Activated naive CD8-positive, alpha-beta T cell treated with anti-CD3 and anti-CD28 coated beads for 36 hours (primary cell): ENCODE results near the gene ST8SIA5. TPM values are rescaled to one million over a fixed set of nuclear protein-coding genes. Genes with fewer than 3 reads are reported as not detected.
"Not testable (repeated sequence)": the region's sequence is repeated elsewhere in the genome, so short reads cannot be mapped to it uniquely, and the experiment has no call there.

Experiments used
- DNase-seq: peaks from one replicate; pipeline ENCODE4 v3.0.0; 2021
- H3K27ac Mint-ChIP-seq: one replicate; pipeline ENCODE4 v1.8.0; 2022; ENCODE audit warnings: mild to moderate bottlenecking, moderate library complexity, mixed read lengths
- H3K27me3 Mint-ChIP-seq: one replicate; pipeline ENCODE4 v1.8.0; 2022; ENCODE audit warnings: mild to moderate bottlenecking, mixed read lengths
- H3K36me3 Mint-ChIP-seq: one replicate; pipeline ENCODE4 v1.8.0; 2021; ENCODE audit warnings: mild to moderate bottlenecking, mixed read lengths
- H3K4me1 Mint-ChIP-seq: one replicate; pipeline ENCODE4 v1.8.0; 2021; ENCODE audit warnings: mixed read lengths
- H3K4me3 Mint-ChIP-seq: one replicate; pipeline ENCODE4 v1.8.0; 2022; ENCODE audit warnings: mild to moderate bottlenecking, moderate library complexity, mixed read lengths
- H3K9me3 Mint-ChIP-seq: one replicate; pipeline ENCODE4 v1.8.0; 2022; ENCODE audit warnings: mixed read lengths
- total RNA-seq, 2 experiments: library from RNA; stranded (reverse); gene quantifications; one replicate each; pipeline ENCODE4 v1.2.3, GENCODE V29; 2021

Gene ST8SIA5, protein sequence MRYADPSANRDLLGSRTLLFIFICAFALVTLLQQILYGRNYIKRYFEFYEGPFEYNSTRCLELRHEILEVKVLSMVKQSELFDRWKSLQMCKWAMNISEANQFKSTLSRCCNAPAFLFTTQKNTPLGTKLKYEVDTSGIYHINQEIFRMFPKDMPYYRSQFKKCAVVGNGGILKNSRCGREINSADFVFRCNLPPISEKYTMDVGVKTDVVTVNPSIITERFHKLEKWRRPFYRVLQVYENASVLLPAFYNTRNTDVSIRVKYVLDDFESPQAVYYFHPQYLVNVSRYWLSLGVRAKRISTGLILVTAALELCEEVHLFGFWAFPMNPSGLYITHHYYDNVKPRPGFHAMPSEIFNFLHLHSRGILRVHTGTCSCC
- total RNA-seq, result not detected

GRCh38 chr18:46756559-46757201 lies at the start of gene ST8SIA5:
Gene ST8SIA5 (minus strand): TSS chr18:46757053. CDS start chr18:46756508, 545 bp downstream.
- Mint-ChIP-seq H3K27me3 (peaks cover 74% of the 10 kb centered on the region), H3K27ac (no peak within 1 kb of the TSS), H3K36me3 (no peaks in the 10 kb centered on the region), H3K9me3 (no peaks in the 10 kb centered on the region), H3K4me3 (peak within 1 kb of the TSS; percentile 68), H3K4me1 (peaks cover 20% of the 10 kb centered on the region)
- DNase-seq, result peak; percentile 22

DNA sequence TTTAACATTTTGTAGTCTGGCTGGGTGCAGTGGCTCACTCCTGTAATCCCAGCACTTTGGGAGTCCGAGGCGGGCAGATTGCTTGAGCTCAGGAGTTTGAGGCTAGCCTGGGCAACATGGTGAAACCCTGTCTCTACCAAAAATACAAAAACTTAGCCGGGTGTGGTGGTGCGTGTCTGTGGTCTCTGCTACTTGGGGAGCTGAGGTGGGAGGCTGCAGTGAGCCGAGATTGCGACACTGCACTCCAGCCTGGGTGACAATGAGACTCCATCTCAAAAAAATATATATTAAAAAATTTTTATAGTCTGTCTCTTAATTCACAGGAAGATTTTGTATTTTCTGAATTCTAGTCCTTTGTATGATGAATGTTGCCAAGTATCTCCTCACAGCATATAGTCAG lies 39.1 kb upstream of the ST8SIA5 start:
- not testable (repeated sequence) for H3K36me3 Mint-ChIP-seq, H3K4me3 Mint-ChIP-seq, DNase-seq, H3K27me3 Mint-ChIP-seq, H3K27ac Mint-ChIP-seq, H3K9me3 Mint-ChIP-seq, H3K4me1 Mint-ChIP-seq

GRCh38 chr18:46794607-46795006 lies 37.8 kb upstream of the ST8SIA5 start:
- Mint-ChIP-seq H3K27ac (no peak overlapping the region), H3K27me3 (no peaks in the 10 kb centered on the region), H3K36me3 (peaks cover 7% of the 10 kb centered on the region), H3K4me1 (no peaks in the 10 kb centered on the region), H3K9me3 (peaks cover 5% of the 10 kb centered on the region), H3K4me3 (no peak overlapping the region)
- no peak for DNase-seq

DNA sequence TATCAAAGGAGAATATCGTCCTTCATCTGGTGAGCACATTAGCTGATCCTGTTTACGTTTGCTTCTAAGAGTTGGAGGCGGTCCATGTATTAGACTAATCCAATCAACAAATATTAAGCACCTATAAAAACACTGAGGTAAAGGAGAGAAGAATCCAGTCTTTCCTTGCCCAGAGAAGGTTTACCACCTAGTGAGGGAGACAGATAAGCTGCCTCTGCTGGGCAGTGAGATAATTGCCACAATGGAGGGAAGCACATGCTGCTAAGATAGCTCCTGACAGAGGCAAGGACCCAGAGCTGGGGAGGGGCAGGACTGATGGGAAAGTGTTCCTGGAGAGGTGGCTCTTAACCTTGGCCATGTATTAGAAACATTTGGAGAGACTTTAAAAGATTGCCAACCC lies 36.7 kb upstream of the ST8SIA5 start:
- Mint-ChIP-seq H3K27me3 (no peaks in the 10 kb centered on the region), H3K4me3 (no peak overlapping the region), H3K36me3 (peaks cover 5% of the 10 kb centered on the region), H3K27ac (no peak overlapping the region), H3K9me3 (peaks cover 5% of the 10 kb centered on the region), H3K4me1 (no peaks in the 10 kb centered on the region)
- DNase-seq, result no peak

DNA sequence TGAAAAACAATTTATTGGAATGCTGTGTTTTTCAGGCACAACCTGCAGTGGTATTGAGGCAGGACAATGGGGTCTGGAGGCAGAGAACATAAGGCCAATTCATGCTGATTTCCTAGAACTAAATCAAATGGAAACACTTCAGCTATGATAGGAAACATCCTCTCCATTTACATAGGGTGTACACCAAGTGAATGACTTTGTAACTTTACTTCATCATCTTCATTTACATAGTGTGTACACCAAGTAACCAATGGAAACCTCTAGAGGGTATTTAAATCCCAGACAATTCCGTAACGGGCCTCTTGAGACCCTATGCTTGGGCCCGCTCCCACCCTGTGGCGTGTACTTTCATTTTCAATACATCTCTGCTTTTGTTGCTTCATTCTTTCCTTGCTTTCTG lies 32.2 kb upstream of the ST8SIA5 start:
- Mint-ChIP-seq H3K36me3 (no peaks in the 10 kb centered on the region), H3K27ac (no peak overlapping the region), H3K4me3 (no peak overlapping the region), H3K9me3 (peaks cover 6% of the 10 kb centered on the region), H3K4me1 (no peaks in the 10 kb centered on the region), H3K27me3 (no peaks in the 10 kb centered on the region)
- no peak for DNase-seq

GRCh38 chr18:46787674-46788073 lies 30.8 kb upstream of the ST8SIA5 start:
- no peak overlapping the region for H3K4me3 Mint-ChIP-seq

DNA sequence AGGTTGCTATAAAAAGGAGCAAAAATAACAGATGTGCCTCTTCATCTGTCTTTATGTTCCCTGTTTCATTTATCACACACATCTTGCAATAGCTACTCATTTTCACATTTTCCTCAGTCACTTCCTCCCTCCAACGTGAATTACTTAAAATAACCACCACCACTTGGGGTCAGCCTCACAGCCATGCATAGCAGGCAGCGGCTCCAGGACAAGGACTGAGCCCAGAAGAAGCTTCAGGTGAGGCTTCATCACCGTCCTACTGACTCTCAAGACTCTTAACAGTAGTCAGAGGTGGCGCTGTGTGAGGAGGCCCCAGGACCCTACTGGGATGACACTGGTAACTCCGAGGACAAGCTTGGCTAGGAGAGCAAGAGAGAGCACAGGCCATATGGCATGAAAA lies 15.5 kb upstream of the ST8SIA5 start:
- Mint-ChIP-seq H3K4me1 (peaks cover 5% of the 10 kb centered on the region), H3K36me3 (no peaks in the 10 kb centered on the region), H3K27ac (no peak overlapping the region), H3K9me3 (no peaks in the 10 kb centered on the region), H3K4me3 (no peak overlapping the region), H3K27me3 (peaks cover 4% of the 10 kb centered on the region)
- DNase-seq, result no peak

More at GRCh38 chr18:46787674-46788073, 30.8 kb upstream of the ST8SIA5 start:
- H3K27ac Mint-ChIP-seq, result no peak overlapping the region
- H3K27me3 Mint-ChIP-seq, result no peaks in the 10 kb centered on the region
- H3K4me1 Mint-ChIP-seq, result no peaks in the 10 kb centered on the region
- no peaks in the 10 kb centered on the region for H3K36me3 Mint-ChIP-seq
- H3K9me3 Mint-ChIP-seq, result peaks cover 6% of the 10 kb centered on the region
- no peak for DNase-seq

DNA sequence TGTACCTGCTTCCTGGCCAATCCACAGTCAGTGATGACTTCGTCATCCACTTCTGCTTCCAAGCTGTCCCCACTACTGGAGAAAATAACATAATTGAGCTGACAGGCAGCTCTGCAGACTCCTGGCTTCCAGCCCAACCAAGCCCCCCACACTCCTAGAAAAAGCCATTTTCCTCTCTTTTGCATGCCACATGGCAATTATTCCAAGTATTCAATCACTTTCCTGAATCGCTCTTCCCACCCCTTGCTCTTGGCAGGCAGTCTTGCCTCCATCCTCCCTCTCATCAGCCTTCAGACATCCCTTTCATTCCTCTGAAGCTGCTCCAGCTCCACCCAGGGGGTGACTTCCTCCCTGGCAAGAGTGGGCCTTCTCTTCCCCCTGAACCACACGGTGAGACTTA lies 14.3 kb upstream of the ST8SIA5 start:
- no peak for DNase-seq
- H3K36me3 Mint-ChIP-seq, result no peaks in the 10 kb centered on the region
- peaks cover 9% of the 10 kb centered on the region for H3K27me3 Mint-ChIP-seq
- no peaks in the 10 kb centered on the region for H3K9me3 Mint-ChIP-seq
- peaks cover 5% of the 10 kb centered on the region for H3K4me1 Mint-ChIP-seq
- H3K27ac Mint-ChIP-seq, result no peak overlapping the region
- H3K4me3 Mint-ChIP-seq, result no peak overlapping the region

DNA sequence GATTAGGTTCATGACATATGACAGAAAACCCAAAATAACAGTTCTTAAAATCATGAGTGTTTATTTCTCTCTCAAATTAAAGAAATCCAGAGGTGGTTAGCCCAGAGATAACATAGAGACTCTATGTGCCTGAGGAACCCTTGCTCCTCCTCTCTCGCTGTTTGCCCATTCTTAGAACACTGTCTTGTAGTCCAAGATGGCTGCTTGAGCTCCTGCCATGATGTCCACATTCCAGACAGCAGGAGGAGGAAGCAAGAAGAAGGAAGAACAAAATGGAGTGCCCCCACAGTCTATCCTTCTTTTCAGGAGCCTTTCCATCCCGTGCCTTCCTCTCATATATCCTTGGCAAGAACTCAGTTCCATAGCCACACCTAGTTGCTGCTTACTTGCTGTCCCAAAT lies 13.9 kb upstream of the ST8SIA5 start:
- Mint-ChIP-seq H3K9me3 (no peaks in the 10 kb centered on the region), H3K36me3 (no peaks in the 10 kb centered on the region), H3K27me3 (peaks cover 11% of the 10 kb centered on the region), H3K4me1 (peaks cover 5% of the 10 kb centered on the region), H3K27ac (no peak overlapping the region), H3K4me3 (no peak overlapping the region)
- no peak for DNase-seq

GRCh38 chr18:46768166-46768921 lies 11.5 kb upstream of the ST8SIA5 start:
- Mint-ChIP-seq H3K4me1 (peaks cover 5% of the 10 kb centered on the region), H3K27me3 (peaks cover 30% of the 10 kb centered on the region), H3K9me3 (no peaks in the 10 kb centered on the region), H3K36me3 (no peaks in the 10 kb centered on the region), H3K27ac (no peak overlapping the region), H3K4me3 (no peak overlapping the region)
- no peak for DNase-seq

GRCh38 chr18:46767217-46767616 lies 10.4 kb upstream of the ST8SIA5 start:
- Mint-ChIP-seq H3K9me3 (no peaks in the 10 kb centered on the region), H3K27ac (no peak overlapping the region), H3K36me3 (no peaks in the 10 kb centered on the region), H3K4me1 (peaks cover 5% of the 10 kb centered on the region), H3K4me3 (no peak overlapping the region), H3K27me3 (peaks cover 38% of the 10 kb centered on the region)
- DNase-seq, result no peak

GRCh38 chr18:46764586-46764985 lies 7.7 kb upstream of the ST8SIA5 start:
- no peaks in the 10 kb centered on the region for H3K4me1 Mint-ChIP-seq
- H3K36me3 Mint-ChIP-seq, result no peaks in the 10 kb centered on the region
- peaks cover 53% of the 10 kb centered on the region for H3K27me3 Mint-ChIP-seq
- H3K27ac Mint-ChIP-seq, result no peak overlapping the region
- DNase-seq, result no peak
- H3K4me3 Mint-ChIP-seq, result no peak overlapping the region
- no peaks in the 10 kb centered on the region for H3K9me3 Mint-ChIP-seq

- peaks cover 4% of the 10 kb centered on the region for H3K4me1 Mint-ChIP-seq
These were observed 4.4 kb upstream of the ST8SIA5 start for GRCh38 chr18:46761059-46761769.

DNA sequence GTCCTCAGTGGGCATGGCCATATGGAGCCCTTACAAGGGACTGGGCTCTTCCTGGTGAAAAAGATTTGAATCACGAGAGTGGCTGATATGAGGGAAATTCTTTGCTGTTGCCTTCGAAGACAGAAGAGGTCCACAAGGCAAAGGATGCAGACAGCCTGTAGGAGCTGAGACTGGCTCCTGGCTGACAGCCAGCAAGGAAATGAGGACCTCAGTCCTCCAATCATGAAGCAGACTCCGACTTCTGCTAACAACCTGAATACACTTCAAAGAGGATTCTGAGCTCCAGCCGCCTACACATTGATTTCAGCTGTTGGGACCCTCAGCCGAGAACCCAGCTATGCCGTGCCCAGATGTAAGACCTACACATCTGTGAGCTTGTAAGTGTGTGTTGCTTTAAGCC lies 3.0 kb upstream of the ST8SIA5 start:
- H3K9me3 Mint-ChIP-seq, result no peaks in the 10 kb centered on the region
- no peaks in the 10 kb centered on the region for H3K36me3 Mint-ChIP-seq
- H3K27me3 Mint-ChIP-seq, result peaks cover 75% of the 10 kb centered on the region
- no peak overlapping the region for H3K27ac Mint-ChIP-seq
- no peak for DNase-seq
- peaks cover 11% of the 10 kb centered on the region for H3K4me1 Mint-ChIP-seq
- H3K4me3 Mint-ChIP-seq, result no peak overlapping the region

More at GRCh38 chr18:46761059-46761769, 4.4 kb upstream of the ST8SIA5 start:
- Mint-ChIP-seq H3K36me3 (no peaks in the 10 kb centered on the region), H3K27ac (no peak overlapping the region), H3K9me3 (no peaks in the 10 kb centered on the region), H3K4me3 (no peak overlapping the region), H3K27me3 (peaks cover 72% of the 10 kb centered on the region)
- no peak for DNase-seq
